Ovary (tissue), 9 donors: ENCODE measurements around the gene WDFY4. TPM values are rescaled to one million over a fixed set of nuclear protein-coding genes. Genes with fewer than 3 reads are reported as not detected.

Experiments
- DNase-seq, 5 donors: peaks; one replicate each; pipeline ENCODE4 v3.0.0-alpha.2; 2019 to 2020
- H3K27ac ChIP-seq, 2 donors: fragments of 200-600 bp; one replicate each; pipeline versions ENCODE4 v1.5.1 to v1.8.0; 2019 to 2022
- H3K27me3 ChIP-seq: fragments of 200-600 bp; one replicate; pipeline ENCODE4 v1.8.0; 2022
- H3K36me3 ChIP-seq: fragments of 200-600 bp; sonication (generic); one replicate; pipeline ENCODE4 v1.5.1; 2019
- H3K4me1 ChIP-seq: one replicate; pipeline ENCODE4 v1.8.1; 2013; ENCODE audit warnings: mild to moderate bottlenecking, moderate library complexity; ENCODE audit not compliant: insufficient read depth
- H3K4me3 ChIP-seq: fragments of 200-600 bp; sonication (generic); one replicate; pipeline ENCODE4 v1.5.1; 2017
- H3K9me3 ChIP-seq, 2 donors: fragments of 200-600 bp in 1 of 2; sonication (generic) in 1 of 2; one replicate each; pipeline versions ENCODE4 v1.5.1 to v1.8.1; 2013 to 2019; ENCODE audit warnings: mild to moderate bottlenecking in 1 of 2, moderate library complexity in 1 of 2
- EP300 ChIP-seq: sonication (generic); formaldehyde crosslinking; IDR thresholded peaks from one replicate; pipeline ENCODE4 v1.6.1; 2017; ENCODE audit warnings: antibody characterized with exemption
- POLR2A ChIP-seq: fragments of 450-650 bp; IDR thresholded peaks from one replicate; pipeline ENCODE4 v1.6.1; 2017; ENCODE audit warnings: antibody characterized with exemption, mild to moderate bottlenecking, moderate library complexity
- WGBS, 3 donors: extraction: QIAGEN DNeasy Blood & Tissue Kit in 1 of 3; methylation state at CpG; one replicate each; pipeline versions ENCODE4 v1.1.5 to v1.1.7; 2013 to 2017; 5-methylcytosine and 5-hydroxymethylcytosine counted together
- intact Hi-C, 4 donors: fragments of 100-400 bp; cut with DNase I; formaldehyde crosslinking; loops; one replicate each; pipeline versions ENCODE4 v1.11.0 to v1.15.1; 2022 to 2023
- polyA plus RNA-seq, 2 donors: library from polyadenylated mRNA; stranded (reverse); fragments of 200-250 nt in 1 of 2; fragments of 350-450 nt in 1 of 2; fragmentation: Illumina TruSeq in 1 of 2; extraction: RNeasy Lipid Tissue Mini Kit (QIAGEN cat#74804) in 1 of 2; gene quantifications; one replicate each; pipeline ENCODE4 v1.2.3, GENCODE V29; 2013 to 2014
- total RNA-seq, 7 donors: library from RNA; depleted of rRNA in 2 of 7; stranded (reverse); fragments of >200 nt in 2 of 7; fragmentation: NEBNext Ultra II Directional in 3 of 7; extraction: Animal tissue kit (Norgen Biotek cat#: 25700) in 3 of 7; gene quantifications; one replicate each; pipeline versions ENCODE4 v1.1.0 to v1.2.4, GENCODE V29; 2016 to 2023
- TF ChIP-seq, protein P1 (sequence below), 3 donors: fragments of 450-650 bp in 2 of 3; fragments of 200-600 bp in 1 of 3; IDR thresholded peaks; one replicate each; pipeline versions ENCODE4 v1.5.1 to v1.8.0; 2016 to 2022; ENCODE audit warnings: antibody characterized with exemption in 3 of 3, mild to moderate bottlenecking in 1 of 3
- donor health status: DM: no; HTN: no; CAD: no; lungs with moderate emphysema.
- donor health status: DM: no; HTN: no; CAD: no.
- donor health status: Bipolar disorder and iron deficiency.
- donor health status: DM: yes; HTN: yes; CAD: no.
- donor health status: DM: no; HTN: no; CAD: no.
- donor health status: DM: yes; HTN: yes; CAD: no.

The WDFY4 gene
- total and polyA plus RNA-seq, 9 donors = 0.54 to 4.2 (median 1.7) TPM

- no peaks in the 10 kb centered on the region for H3K27me3 ChIP-seq
- H3K36me3 ChIP-seq = no peaks in the 10 kb centered on the region
- no peak for DNase-seq
- intact Hi-C loops = loop anchor here in 2 of 4 donors (5.0 to 10.0 kb wide), 2 partner anchors 194 to 536 kb away; no protein-coding TSS in a partner anchor
- WGBS, 3 donors = 83 to 95% (median 86%) methylated on average over 5 of the region's 5 CpGs
- no peak overlapping the region for H3K4me3 ChIP-seq
- peaks cover 4% of the 10 kb centered on the region for H3K4me1 ChIP-seq
- H3K27ac ChIP-seq = no peak overlapping the region
- H3K9me3 ChIP-seq = no peaks in the 10 kb centered on the region
- TF ChIP-seq, protein P1, sequence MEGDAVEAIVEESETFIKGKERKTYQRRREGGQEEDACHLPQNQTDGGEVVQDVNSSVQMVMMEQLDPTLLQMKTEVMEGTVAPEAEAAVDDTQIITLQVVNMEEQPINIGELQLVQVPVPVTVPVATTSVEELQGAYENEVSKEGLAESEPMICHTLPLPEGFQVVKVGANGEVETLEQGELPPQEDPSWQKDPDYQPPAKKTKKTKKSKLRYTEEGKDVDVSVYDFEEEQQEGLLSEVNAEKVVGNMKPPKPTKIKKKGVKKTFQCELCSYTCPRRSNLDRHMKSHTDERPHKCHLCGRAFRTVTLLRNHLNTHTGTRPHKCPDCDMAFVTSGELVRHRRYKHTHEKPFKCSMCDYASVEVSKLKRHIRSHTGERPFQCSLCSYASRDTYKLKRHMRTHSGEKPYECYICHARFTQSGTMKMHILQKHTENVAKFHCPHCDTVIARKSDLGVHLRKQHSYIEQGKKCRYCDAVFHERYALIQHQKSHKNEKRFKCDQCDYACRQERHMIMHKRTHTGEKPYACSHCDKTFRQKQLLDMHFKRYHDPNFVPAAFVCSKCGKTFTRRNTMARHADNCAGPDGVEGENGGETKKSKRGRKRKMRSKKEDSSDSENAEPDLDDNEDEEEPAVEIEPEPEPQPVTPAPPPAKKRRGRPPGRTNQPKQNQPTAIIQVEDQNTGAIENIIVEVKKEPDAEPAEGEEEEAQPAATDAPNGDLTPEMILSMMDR (IDR thresholded peaks at IDR 0.05) = no peak
- TF ChIP-seq EP300 (no peak), POLR2A (no peak)
Measured at GRCh38 chr10:48978318-48978717, 293.6 kb downstream of the WDFY4 start.

- TF ChIP-seq, protein P1 (IDR thresholded peaks at IDR 0.05) = peak; percentile 64 to 74 (median 74)
- TF ChIP-seq POLR2A = no peak
- Histone ChIP-seq H3K4me3 (no peak overlapping the region), H3K4me1 (peaks cover 6% of the 10 kb centered on the region), H3K9me3 (no peaks in the 10 kb centered on the region), H3K27me3 (no peaks in the 10 kb centered on the region), H3K27ac (no peak overlapping the region), H3K36me3 (no peaks in the 10 kb centered on the region)
- peak; percentile 51 to 73 (median 65) for DNase-seq
- WGBS, 3 donors = 28 to 33% (median 30%) methylated on average over 12 of the region's 12 CpGs
- intact Hi-C loops = loop anchor here (5.0 to 10.0 kb wide), 3 partner anchors 176 to 533 kb away; no protein-coding TSS in a partner anchor
Measured at GRCh38 chr10:48981310-48981907, 296.7 kb downstream of the WDFY4 start.

DNA sequence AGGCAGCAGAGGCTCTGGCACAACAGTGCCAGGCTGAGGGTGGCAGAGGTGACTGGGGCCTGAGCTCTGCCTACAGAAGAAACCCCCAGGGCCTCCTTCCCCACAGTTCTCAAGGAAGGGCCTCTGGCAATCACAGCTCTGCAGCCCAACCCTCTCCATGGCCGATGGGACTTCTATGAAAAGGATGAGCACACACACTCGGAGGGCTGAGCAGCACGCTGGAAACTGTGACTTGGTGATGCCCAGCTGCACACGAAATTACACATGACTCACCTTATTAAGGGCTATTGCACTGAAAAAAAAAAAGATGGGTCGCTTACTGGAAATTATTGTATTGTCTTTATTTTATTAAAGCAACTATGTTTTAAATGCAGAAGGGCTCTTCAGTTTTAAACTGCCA, 297.9 kb downstream of the WDFY4 start:
- DNase-seq = no peak
- no peak overlapping the region for H3K4me3 ChIP-seq
- no peak overlapping the region for H3K27ac ChIP-seq
- intact Hi-C loops = loop anchor here (5.0 to 10.0 kb wide), 3 partner anchors 175 to 532 kb away; no protein-coding TSS in a partner anchor
- WGBS, 3 donors = 87 to 93% (median 93%) methylated on average over 5 of the region's 5 CpGs
- TF ChIP-seq EP300 = no peak
- TF ChIP-seq POLR2A = no peak
- TF ChIP-seq, protein P1 (IDR thresholded peaks at IDR 0.05) = no peak
- H3K27me3 ChIP-seq = no peaks in the 10 kb centered on the region
- no peaks in the 10 kb centered on the region for H3K36me3 ChIP-seq
- H3K9me3 ChIP-seq = no peaks in the 10 kb centered on the region
- peaks cover 6% of the 10 kb centered on the region for H3K4me1 ChIP-seq

GRCh38 chr10:48983648-48984351, 299.1 kb downstream of the WDFY4 start:
- TF ChIP-seq POLR2A = no peak
- TF ChIP-seq EP300 = no peak
- TF ChIP-seq, protein P1 (IDR thresholded peaks at IDR 0.05) = no peak
- Histone ChIP-seq H3K27ac (no peak overlapping the region), H3K27me3 (no peaks in the 10 kb centered on the region), H3K9me3 (no peaks in the 10 kb centered on the region), H3K36me3 (no peaks in the 10 kb centered on the region), H3K4me3 (no peak overlapping the region), H3K4me1 (peaks cover 6% of the 10 kb centered on the region)
- 60 to 63% (median 62%) methylated on average over 5 of the region's 5 CpGs for WGBS, 3 donors
- intact Hi-C loops = loop anchor here (5.0 to 10.0 kb wide), 3 partner anchors 174 to 531 kb away; no protein-coding TSS in a partner anchor
- DNase-seq = no peak
